Progenitor cell of endocrine pancreas (in vitro differentiated cells): ENCODE data around the gene PPFIBP1. TPM values are rescaled to one million over a fixed set of nuclear protein-coding genes. Genes with fewer than 3 reads are reported as not detected.

ENCODE experiments used
- DNase-seq: peaks from one replicate; pipeline ENCODE4 v3.0.0; 2021; ENCODE audit warnings: low spot score; ENCODE audit not compliant: unreplicated experiment
- H3K27ac Mint-ChIP-seq: 2 replicates; pipeline ENCODE4 v1.8.0; 2021; ENCODE audit warnings: mild to moderate bottlenecking, moderate library complexity, mixed read lengths
- H3K27me3 Mint-ChIP-seq: 2 replicates; pipeline ENCODE4 v1.8.0; 2021; ENCODE audit warnings: mixed read lengths
- H3K36me3 Mint-ChIP-seq: 2 replicates; pipeline ENCODE4 v1.8.0; 2022; ENCODE audit warnings: mixed read lengths; ENCODE audit not compliant: insufficient read depth
- H3K4me1 Mint-ChIP-seq: 2 replicates; pipeline ENCODE4 v1.8.0; 2021; ENCODE audit warnings: low read depth, mixed read lengths
- H3K4me3 Mint-ChIP-seq: 2 replicates; pipeline ENCODE4 v1.8.0; 2021; ENCODE audit warnings: low read depth, mild to moderate bottlenecking, moderate library complexity, mixed read lengths
- H3K9me3 Mint-ChIP-seq: 2 replicates; pipeline ENCODE4 v1.8.0; 2021; ENCODE audit warnings: low read depth, mixed read lengths
- CTCF ChIP-seq: fragments of 200-600 bp; sonication (generic); IDR thresholded peaks from one replicate; pipeline ENCODE4 v1.5.0; 2021; ENCODE audit warnings: antibody characterized with exemption, mild to moderate bottlenecking; ENCODE audit not compliant: unreplicated experiment
- total RNA-seq: library from RNA; stranded (reverse); gene quantifications from 2 replicates; pipeline ENCODE4 v1.2.1, GENCODE V29; 2021

The PPFIBP1 gene
- total RNA-seq, 1 donor from 2014 or later = 85.4 TPM

- Mint-ChIP-seq H3K27ac (no peak overlapping the region), H3K4me1 (peaks cover 2% of the 10 kb centered on the region), H3K36me3 (no peaks in the 10 kb centered on the region), H3K9me3 (no peaks in the 10 kb centered on the region), H3K4me3 (no peak overlapping the region), H3K27me3 (no peaks in the 10 kb centered on the region)
- no peak for TF ChIP-seq CTCF
- DNase-seq = no peak
Observed at GRCh38 chr12:27566159-27566558, 42.2 kb downstream of the PPFIBP1 start.

- Mint-ChIP-seq H3K4me3 (no peak overlapping the region), H3K27ac (no peak overlapping the region), H3K27me3 (no peaks in the 10 kb centered on the region), H3K4me1 (peaks cover 2% of the 10 kb centered on the region), H3K36me3 (no peaks in the 10 kb centered on the region), H3K9me3 (no peaks in the 10 kb centered on the region)
- no peak for TF ChIP-seq CTCF
- no peak for DNase-seq
Observed at GRCh38 chr12:27566626-27567025, 42.6 kb downstream of the PPFIBP1 start.

GRCh38 chr12:27571463-27571862, 47.5 kb downstream of the PPFIBP1 start:
- TF ChIP-seq CTCF = no peak
- H3K27me3 Mint-ChIP-seq = no peaks in the 10 kb centered on the region
- H3K27ac Mint-ChIP-seq = no peak overlapping the region
- H3K4me1 Mint-ChIP-seq = peaks cover 8% of the 10 kb centered on the region
- H3K36me3 Mint-ChIP-seq = no peaks in the 10 kb centered on the region
- no peak for DNase-seq
- no peak overlapping the region for H3K4me3 Mint-ChIP-seq
- H3K9me3 Mint-ChIP-seq = no peaks in the 10 kb centered on the region

- Mint-ChIP-seq H3K4me1 (peaks cover 8% of the 10 kb centered on the region), H3K9me3 (no peaks in the 10 kb centered on the region), H3K27ac (no peak overlapping the region), H3K4me3 (no peak overlapping the region), H3K36me3 (no peaks in the 10 kb centered on the region), H3K27me3 (no peaks in the 10 kb centered on the region)
- no peak for DNase-seq
- no peak for TF ChIP-seq CTCF
Observed at GRCh38 chr12:27572486-27573255, 48.7 kb downstream of the PPFIBP1 start.

- Mint-ChIP-seq H3K27ac (no peak overlapping the region), H3K9me3 (no peaks in the 10 kb centered on the region), H3K4me1 (peaks cover 8% of the 10 kb centered on the region), H3K36me3 (peaks cover 4% of the 10 kb centered on the region), H3K4me3 (no peak overlapping the region), H3K27me3 (no peaks in the 10 kb centered on the region)
- no peak for DNase-seq
- no peak for TF ChIP-seq CTCF
Observed at GRCh38 chr12:27573972-27574371, 50.0 kb downstream of the PPFIBP1 start.
